BJ (cell line): ENCODE results near the gene CD69. TPM values are rescaled to one million over a fixed set of nuclear protein-coding genes. Genes with fewer than 3 reads are reported as not detected.
"Not testable (repeated sequence)": the region's sequence is repeated elsewhere in the genome, so short reads cannot be mapped to it uniquely, and the experiment has no call there.

Experiments used
- CTCF ChIA-PET: fragments of 350-600 bp; formaldehyde crosslinking; extraction: SDS; loops from one replicate; lab custom pipeline; 2021; ENCODE audit warnings: antibody characterized with exemption, inconsistent platforms; lab: Yijun Ruan, JAX
- POLR2A ChIA-PET: fragments of 300-600 bp; sonication (Branson Sonifier 250); formaldehyde crosslinking; extraction: SDS; loops from one replicate; lab custom pipeline; 2021; ENCODE audit warnings: antibody characterized with exemption; lab: Charles Lee
- DNase-seq: peaks from one replicate; pipeline ENCODE4 v3.0.0-alpha.2; 2011; ENCODE audit warnings: low read depth
- H3K27me3 ChIP-seq: 2 replicates; pipeline ENCODE4 v1.6.0; 2011; ENCODE audit warnings: low read length; ENCODE audit not compliant: control insufficient read depth, insufficient read depth
- H3K36me3 ChIP-seq: 2 replicates; pipeline ENCODE4 v1.5.1; 2011; ENCODE audit warnings: low read length; ENCODE audit not compliant: control insufficient read depth, insufficient read depth
- H3K4me3 ChIP-seq: 2 replicates; pipeline ENCODE4 v1.5.1; 2011; ENCODE audit warnings: low read depth, mild to moderate bottlenecking, control low read depth, low read length
- CTCF ChIP-seq: IDR thresholded peaks from 2 replicates; pipeline ENCODE4 v1.5.1; 2011; ENCODE audit warnings: low read depth, mild to moderate bottlenecking, control low read depth, inconsistent platforms, low read length, moderate library complexity; ENCODE audit not compliant: insufficient read depth
- polyA plus RNA-seq: library from polyadenylated mRNA; depleted of rRNA; stranded (reverse); fragments of >200 nt; gene quantifications from 2 replicates; pipeline ENCODE4 v1.2.3, GENCODE V29; 2011

CD69 gene
- polyA plus RNA-seq, 1 experiment, result not detected

GRCh38 chr12:9742661-9743060, 18.0 kb downstream of the CD69 start:
- POLR2A ChIA-PET, result no interaction called here
- no peak for DNase-seq

GRCh38 chr12:9741726-9742125, 19.0 kb downstream of the CD69 start:
- ChIA-PET POLR2A (no interaction called here), CTCF (interaction anchor here (1.8 to 5.6 kb wide), 2 partner anchors 9 to 65 kb away, joined by 8 to 57 read pairs; no protein-coding TSS in a partner anchor)
- no peak for TF ChIP-seq CTCF
- no peak for DNase-seq
- Histone ChIP-seq H3K36me3 (no peaks in the 10 kb centered on the region), H3K27me3 (0 out of 2 replicates have a peak, but pooled peaks cover 1% of the 10 kb centered on the region), H3K4me3 (no peak overlapping the region)

More at GRCh38 chr12:9742661-9743060, 18.0 kb downstream of the CD69 start:
- no peak for TF ChIP-seq CTCF
- H3K36me3 ChIP-seq, result no peaks in the 10 kb centered on the region
- CTCF ChIA-PET, result interaction anchor here (0.5 to 5.6 kb wide), 14 partner anchors 8 to 787 kb away, joined by 3 to 57 read pairs (median 5); partner anchors contain the start of gene CLECL1
- no peak overlapping the region for H3K4me3 ChIP-seq
- 0 out of 2 replicates have a peak, but pooled peaks cover 1% of the 10 kb centered on the region for H3K27me3 ChIP-seq

GRCh38 chr12:9740106-9740750, 20.5 kb downstream of the CD69 start:
- no peak for DNase-seq
- TF ChIP-seq CTCF, result no peak
- Histone ChIP-seq H3K4me3 (peak overlapping the region; percentile 21), H3K27me3 (0 out of 2 replicates have a peak, but pooled peaks cover 1% of the 10 kb centered on the region), H3K36me3 (no peaks in the 10 kb centered on the region)
- POLR2A ChIA-PET, result no interaction called here
- CTCF ChIA-PET, result interaction anchor here (5.6 kb wide), 1 partner anchor 10 kb away, joined by 57 read pairs; no protein-coding TSS in a partner anchor

GRCh38 chr12:9739404-9740105, 21.1 kb downstream of the CD69 start:
- DNase-seq, POLR2A ChIA-PET, H3K36me3 ChIP-seq, H3K27me3 ChIP-seq: not testable (repeated sequence)
- CTCF ChIA-PET, result interaction anchor here (5.6 kb wide), 1 partner anchor 11 kb away, joined by 57 read pairs; no protein-coding TSS in a partner anchor
- peak overlapping the region; percentile 21 for H3K4me3 ChIP-seq

- CTCF ChIA-PET, result interaction anchor here (5.6 kb wide), 1 partner anchor 12 kb away, joined by 57 read pairs; no protein-coding TSS in a partner anchor
- DNase-seq, H3K27me3 ChIP-seq, H3K36me3 ChIP-seq, H3K4me3 ChIP-seq, POLR2A ChIA-PET: not testable (repeated sequence)
Measured at GRCh38 chr12:9738905-9739304, 21.8 kb downstream of the CD69 start.
